CD4-positive, alpha-beta T cell treated with Interleukin-6 for 4 hours (primary cell): Measurements from ENCODE around the gene CDKL5.

ENCODE experiments used
- DNase-seq: peaks from one replicate; pipeline ENCODE4 v3.0.0-alpha.2; 2020; ENCODE audit warnings: mixed read lengths

The CDKL5 gene

GRCh38 chrX:18702362-18703195 is 277.2 kb downstream of the CDKL5 start:
- no peak for DNase-seq
